GM19324 (cell line): Measurements from ENCODE around the gene TENT5A.
"Not testable (repeated sequence)": the region's sequence is repeated elsewhere in the genome, so short reads cannot be mapped to it uniquely, and the experiment has no call there.

Experiments
- ATAC-seq: cut with Tn5 transposase; IDR thresholded peaks from one replicate; pipeline ENCODE4 v1.9.1; 2021; ENCODE audit warnings: mild to moderate bottlenecking, moderate library complexity; ENCODE audit not compliant: unreplicated experiment, low FRiP score

Gene TENT5A

DNA sequence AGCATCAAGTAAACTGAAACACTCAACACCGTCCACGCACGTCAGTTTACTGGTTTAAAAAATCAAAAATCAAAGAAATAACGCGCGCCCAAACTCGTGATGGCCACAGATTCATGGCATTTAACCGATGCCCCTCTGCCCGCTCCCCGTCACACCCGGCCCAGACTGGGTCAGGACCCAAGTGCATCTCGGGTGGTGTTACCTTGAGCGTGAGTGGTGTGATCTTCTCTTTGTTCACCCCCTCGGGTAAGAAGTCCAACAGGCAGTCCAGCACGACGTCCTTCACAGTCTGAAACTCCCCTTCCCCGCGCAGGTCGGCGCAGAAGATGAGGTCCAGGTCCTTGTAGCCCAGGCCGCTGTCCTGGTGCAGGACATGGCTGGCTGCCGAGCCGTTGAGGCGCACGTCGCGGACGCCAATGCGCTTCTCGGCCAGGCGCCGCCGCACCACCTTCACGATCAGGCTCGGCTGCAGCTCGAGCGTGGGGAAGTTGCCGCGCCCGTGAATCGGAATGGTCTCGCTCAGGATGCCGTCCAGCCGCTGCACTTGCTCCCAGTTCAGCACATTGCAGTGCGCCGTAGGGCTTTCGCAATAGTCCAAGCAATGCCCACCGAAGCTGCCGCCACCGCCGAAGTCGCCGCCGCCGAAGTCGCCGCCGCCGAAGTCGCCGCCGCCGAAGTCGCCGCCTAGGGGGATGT is 945 bp downstream of the TENT5A start:
- ATAC-seq: no peak

- ATAC-seq: no peak
Observed at GRCh38 chr6:81750681-81751387, 1.6 kb downstream of the TENT5A start.

- ATAC-seq: no peak
Observed at GRCh38 chr6:81750200-81750599, 2.3 kb downstream of the TENT5A start.

GRCh38 chr6:81749707-81750106 is 2.8 kb downstream of the TENT5A start:
- no peak for ATAC-seq

- ATAC-seq: no peak
Observed at GRCh38 chr6:81748994-81749393, 3.5 kb downstream of the TENT5A start.

DNA sequence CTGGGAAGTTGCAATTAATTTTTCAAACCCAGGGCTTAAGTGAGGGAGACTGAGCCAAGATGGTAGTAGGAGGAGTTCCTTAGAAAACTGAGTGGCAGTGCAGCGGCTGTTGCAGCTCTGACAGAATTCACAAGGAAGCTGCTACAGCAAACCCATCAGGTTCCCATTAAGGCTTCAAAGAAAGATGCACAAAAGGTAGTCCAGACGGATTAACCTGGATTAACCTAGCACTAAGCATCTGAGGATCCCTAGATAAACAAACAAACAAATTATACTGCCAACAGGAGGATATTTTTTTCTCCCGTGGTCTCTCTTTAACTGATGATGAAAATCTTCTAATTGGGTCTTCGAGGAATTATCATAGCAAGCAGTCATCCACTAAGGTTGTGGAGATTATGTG is 5.2 kb downstream of the TENT5A start:
- no peak for ATAC-seq

- no peak for ATAC-seq
Observed at GRCh38 chr6:81744131-81744530, 8.3 kb downstream of the TENT5A start.

DNA sequence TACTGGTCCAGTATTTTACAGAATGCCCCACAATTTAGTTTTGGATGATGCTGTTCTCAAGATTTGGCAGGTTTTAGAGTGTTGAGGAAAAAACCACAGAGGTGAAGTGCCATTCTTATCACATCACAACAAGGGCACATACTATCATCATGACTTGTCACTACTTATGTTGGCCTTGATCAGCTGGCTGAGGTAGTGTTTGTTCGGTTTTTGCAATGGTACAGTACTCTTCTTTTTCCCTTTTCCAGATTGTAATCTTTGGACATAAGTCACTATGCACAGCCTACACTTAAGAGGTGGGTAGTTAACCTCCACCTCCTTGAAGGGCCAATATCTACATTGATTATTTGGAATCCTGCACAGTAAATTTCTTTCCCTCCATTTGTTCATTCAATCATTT is 8.8 kb downstream of the TENT5A start:
- ATAC-seq: no peak

DNA sequence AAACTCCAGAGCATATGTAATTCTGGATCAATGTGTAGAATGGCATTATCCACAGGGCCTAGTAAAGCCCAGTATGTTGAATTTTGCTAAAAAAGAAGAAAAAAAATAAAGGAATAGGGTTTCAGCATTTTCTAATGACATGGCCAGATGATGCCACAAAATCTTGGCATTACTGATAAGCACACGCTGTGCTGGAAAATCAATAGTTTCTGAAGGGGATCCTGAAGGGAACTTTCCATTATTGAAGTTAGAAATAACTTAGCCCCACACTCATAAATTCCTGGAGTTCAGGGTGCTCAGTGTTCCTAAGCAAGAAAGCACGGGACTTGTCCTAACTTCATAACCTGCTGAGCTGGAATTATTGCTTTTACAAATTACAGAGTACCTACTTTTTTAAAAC is 10.8 kb downstream of the TENT5A start:
- ATAC-seq: no peak

- not testable (repeated sequence) for ATAC-seq
Observed at GRCh38 chr6:81740591-81740990, 11.9 kb downstream of the TENT5A start.

GRCh38 chr6:81739230-81740195 is 13.0 kb downstream of the TENT5A start:
- ATAC-seq: no peak

DNA sequence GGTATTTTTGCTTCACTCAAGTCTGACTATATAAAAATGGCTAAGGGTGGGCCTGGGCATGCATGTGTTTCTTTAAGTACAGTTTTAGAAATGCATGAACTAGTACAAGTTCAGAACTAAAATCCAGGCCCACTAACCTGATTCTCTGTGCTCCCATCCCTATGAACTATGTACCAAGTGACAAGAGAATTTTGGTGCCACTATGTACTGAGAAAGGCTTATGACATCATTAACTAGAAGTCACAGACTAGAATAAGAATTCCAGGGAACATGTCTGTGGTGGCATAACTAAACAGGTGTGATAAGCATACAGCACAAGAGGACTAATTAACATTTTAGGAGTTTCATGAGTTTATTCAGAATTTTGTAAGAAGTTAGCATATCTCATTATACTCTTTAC is 16.1 kb downstream of the TENT5A start:
- no peak for ATAC-seq

GRCh38 chr6:81735756-81736380 is 16.6 kb downstream of the TENT5A start:
- ATAC-seq: no peak

GRCh38 chr6:81734500-81735150 is 17.9 kb downstream of the TENT5A start:
- ATAC-seq: no peak

- ATAC-seq: no peak
Observed at GRCh38 chr6:81734081-81734480, 18.4 kb downstream of the TENT5A start.

GRCh38 chr6:81731814-81732213 is 20.7 kb downstream of the TENT5A start:
- peak; percentile 39 for ATAC-seq

DNA sequence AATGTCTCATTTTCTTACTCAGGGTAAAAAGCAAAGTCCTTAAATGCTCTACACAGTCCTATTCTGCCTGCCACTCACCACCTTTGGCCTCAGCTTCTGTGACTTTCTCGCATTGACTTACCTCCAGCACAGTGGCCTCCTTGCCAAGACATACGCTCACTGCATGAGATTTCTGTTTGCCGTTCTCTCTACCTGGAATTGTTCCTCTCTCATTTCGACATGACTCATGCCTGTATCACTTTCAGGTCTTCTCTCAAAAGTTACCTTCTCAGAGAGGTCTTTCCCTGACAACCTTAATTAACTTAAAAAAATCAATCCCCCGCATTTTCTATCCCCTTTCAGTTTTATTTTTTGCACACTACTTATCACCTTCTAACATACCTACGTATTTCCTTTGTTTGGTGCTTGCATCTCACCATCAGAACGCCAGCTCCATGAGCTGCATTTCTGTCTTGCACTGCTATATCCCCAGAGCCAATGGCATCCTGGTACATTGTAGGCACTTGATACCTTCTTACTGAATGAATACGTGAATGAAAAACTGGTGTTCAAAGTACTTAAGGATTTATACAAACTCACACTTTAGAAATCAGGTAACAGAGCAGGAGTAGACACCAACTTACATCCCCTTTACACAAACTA is 24.5 kb downstream of the TENT5A start:
- peak; percentile 83 for ATAC-seq

GRCh38 chr6:81725127-81725526 is 27.4 kb downstream of the TENT5A start:
- ATAC-seq: no peak

- no peak for ATAC-seq
Observed at GRCh38 chr6:81722506-81723223, 29.8 kb downstream of the TENT5A start.
